Measurements from ENCODE around the gene SLC6A3. TPM values are rescaled to one million over a fixed set of nuclear protein-coding genes. Genes with fewer than 3 reads are reported as not detected.
"Not testable (repeated sequence)": the region's sequence is repeated elsewhere in the genome, so short reads cannot be mapped to it uniquely, and the experiment has no call there.

SLC6A3 gene
- total and polyA plus RNA-seq, 9 of the 15 experiments (the other 6 are each of a cell fraction or from before 2014, with no cell fraction given), result not detected

GRCh38 chr5:1459435-1459834, 14.2 kb upstream of the SLC6A3 start:
- H3K9me1 ChIP-seq (ENCODE audit: control insufficient read depth, insufficient read depth, low read length); H3K4me2 ChIP-seq (ENCODE audit: insufficient read depth, low read length); H3K36me3 ChIP-seq (ENCODE audit: control insufficient read depth, insufficient read depth, low read length); ATAC-seq; CTCF ChIA-PET (ENCODE audit: low intra/inter-chr PET ratio); BruUV-seq (replicated peaks); DNase-seq (ENCODE audit: extremely low read depth in 1 of 4, low spot score in 3 of 4); FAIRE-seq; H3K9ac ChIP-seq (ENCODE audit: insufficient read depth in 1 of 2, low read depth in 2 of 2, low read length in 2 of 2); in situ Hi-C loops (cut with MboI); POLR2A ChIA-PET; H3K4me3 ChIP-seq; intact Hi-C loops (cut with micrococcal nuclease); H4K20me1 ChIP-seq (replicated peaks; ENCODE audit: control insufficient read depth, insufficient read depth, low read length); H3K4me1 ChIP-seq (replicated peaks in 1 of 2; ENCODE audit: control insufficient read depth in 2 of 2, insufficient read depth in 2 of 2, low read length in 2 of 2); H3K79me2 ChIP-seq (ENCODE audit: control insufficient read depth, insufficient read depth, low read length); H3K27me3 ChIP-seq (ENCODE audit: control insufficient read depth in 2 of 2, insufficient read depth in 2 of 2, low read length in 2 of 2); H2AFZ ChIP-seq (ENCODE audit: low read depth, low read length); H3K27ac ChIP-seq (ENCODE audit: extremely low read depth, low read depth, low read length): not testable (repeated sequence)
- WGBS (ENCODE audit: insufficient coverage, low coverage, missing lambda C conversion rate), result 6% methylated on average over 2 of the region's 2 CpGs
- H3K9me3 ChIP-seq (replicated peaks; ENCODE audit: control insufficient read depth, insufficient read depth, low read depth, low read length), result peaks cover 13% of the 10 kb centered on the region

GRCh38 chr5:1456110-1456881, 11.1 kb upstream of the SLC6A3 start:
- TF ChIP-seq CBX3 (IDR thresholded peaks at IDR 0.05; ENCODE audit: borderline replicate concordance in 1 of 2, low read length in 2 of 2) (peak in 1 of 2 experiments; percentile 98; a peak in 2 of 3 replicates), CBX1 (IDR thresholded peaks at IDR 0.05; ENCODE audit: low read depth) (0 out of 2 replicates have a peak, but pooled peaks have one; percentile 28), CBX5 (IDR thresholded peaks at IDR 0.05; ENCODE audit: borderline replicate concordance, low read depth) (peak; percentile 81; the same call in 1 of the 2 replicates)
- ATAC-seq; intact Hi-C loops (cut with micrococcal nuclease); H3K9ac ChIP-seq (ENCODE audit: insufficient read depth in 1 of 2, low read depth in 2 of 2, low read length in 2 of 2); FAIRE-seq; BruUV-seq (replicated peaks); in situ Hi-C loops (cut with MboI); H4K20me1 ChIP-seq (replicated peaks; ENCODE audit: control insufficient read depth, insufficient read depth, low read length); H3K27me3 ChIP-seq (ENCODE audit: control insufficient read depth in 2 of 2, insufficient read depth in 2 of 2, low read length in 2 of 2); H3K9me1 ChIP-seq (ENCODE audit: control insufficient read depth, insufficient read depth, low read length); H3K27ac ChIP-seq (ENCODE audit: extremely low read depth, low read depth, low read length); H3K4me2 ChIP-seq (ENCODE audit: insufficient read depth, low read length); DNase-seq (ENCODE audit: extremely low read depth in 1 of 4, low spot score in 3 of 4); H2AFZ ChIP-seq (ENCODE audit: low read depth, low read length); H3K4me3 ChIP-seq; CTCF ChIA-PET (ENCODE audit: low intra/inter-chr PET ratio); H3K79me2 ChIP-seq (ENCODE audit: control insufficient read depth, insufficient read depth, low read length); H3K4me1 ChIP-seq (replicated peaks in 1 of 2; ENCODE audit: control insufficient read depth in 2 of 2, insufficient read depth in 2 of 2, low read length in 2 of 2); H3K36me3 ChIP-seq (ENCODE audit: control insufficient read depth, insufficient read depth, low read length): not testable (repeated sequence)
- WGBS (ENCODE audit: insufficient coverage, low coverage, missing lambda C conversion rate), result 16% methylated on average over 9 of the region's 20 CpGs
- POLR2A ChIA-PET, result interaction anchor here (0.6 kb wide), 1 partner anchor 345 kb away, joined by 4 read pairs; no protein-coding TSS in a partner anchor
- H3K9me3 ChIP-seq (replicated peaks; ENCODE audit: control insufficient read depth, insufficient read depth, low read depth, low read length), result peaks cover 12% of the 10 kb centered on the region
